NCI-H2227 (cell line): Measurements from ENCODE around the gene HSPBP1.
"Not testable (repeated sequence)": the region's sequence is repeated elsewhere in the genome, so short reads cannot be mapped to it uniquely, and the experiment has no call there.

Experiments used
- DNase-seq: peaks from one replicate; lab custom pipeline; 2025; ENCODE audit not compliant: unreplicated experiment; lab: John Stamatoyannopoulos, UW

HSPBP1 gene

DNA sequence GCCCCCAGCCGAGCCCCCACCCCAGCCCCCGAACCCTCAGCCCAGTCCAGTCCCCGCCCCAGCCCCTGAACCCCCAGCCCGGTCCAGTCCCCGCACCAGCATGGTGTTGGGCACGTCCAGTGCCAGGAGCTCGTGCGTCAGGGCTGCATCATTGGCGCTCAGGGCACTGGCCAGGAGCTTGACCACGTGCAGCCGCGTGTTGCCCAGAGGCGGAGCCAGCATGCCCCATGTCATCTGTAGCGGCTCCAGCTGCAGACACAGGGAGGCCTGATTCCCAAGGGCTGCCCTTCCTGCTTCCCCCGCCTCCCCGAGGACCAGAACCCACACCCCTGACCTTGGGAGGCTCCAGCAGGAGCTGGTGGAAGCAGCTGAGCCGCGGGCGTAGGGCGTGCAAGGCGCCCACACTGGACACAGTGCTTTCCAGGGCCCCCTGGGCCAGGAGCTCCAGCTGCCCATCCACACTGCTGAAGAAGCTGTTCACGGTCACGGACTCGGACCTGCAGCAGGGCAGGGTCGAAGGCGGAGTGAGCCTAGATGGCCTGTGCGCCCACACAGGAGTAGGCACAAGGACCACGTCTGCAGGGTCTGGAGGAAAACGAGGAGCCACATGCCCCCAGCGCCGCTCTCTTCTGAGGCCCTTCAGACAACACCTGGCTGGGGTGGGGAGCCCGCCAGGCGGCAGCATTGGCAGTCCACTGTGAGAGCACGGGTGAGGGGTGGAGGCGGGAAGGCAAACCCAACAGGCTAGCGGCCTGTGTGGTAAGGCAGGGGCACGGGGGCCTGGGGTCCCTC, 38.6 kb downstream of the HSPBP1 start:
- no peak for DNase-seq

DNA sequence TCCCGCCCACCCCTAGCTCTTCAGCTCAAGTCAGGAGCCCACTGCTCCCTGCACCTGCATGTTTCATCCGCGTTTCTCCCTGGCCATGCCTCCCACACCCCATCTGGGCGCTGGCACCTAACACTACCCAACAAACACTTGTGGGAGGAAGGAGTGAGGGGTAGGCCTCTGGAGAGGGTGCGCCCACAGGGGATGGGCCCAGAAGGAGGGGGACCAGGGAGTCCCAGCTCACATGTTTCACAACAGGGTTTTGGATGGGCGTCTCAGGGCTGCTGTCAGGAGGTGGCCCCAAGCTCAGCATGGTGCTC, 39.2 kb downstream of the HSPBP1 start:
- no peak for DNase-seq

DNA sequence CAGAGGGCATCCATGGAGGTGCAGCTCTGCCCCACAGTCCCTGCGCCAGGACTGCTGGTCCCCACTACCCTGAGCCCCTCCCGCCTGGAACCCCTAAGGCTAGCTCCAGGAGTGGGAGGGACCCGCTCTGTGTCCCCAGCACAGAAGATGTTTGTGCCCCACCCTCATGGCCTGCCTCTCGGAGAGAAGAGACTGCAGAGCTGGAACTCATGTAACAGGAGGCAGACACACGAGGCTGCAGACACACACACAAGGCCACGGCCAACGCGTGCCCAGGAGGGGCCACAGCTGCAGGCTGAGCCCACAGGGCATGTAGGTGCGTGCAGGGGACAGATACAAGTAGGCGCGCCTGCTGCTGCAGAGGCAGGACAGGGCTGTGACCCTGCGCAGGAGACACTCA, 40.9 kb downstream of the HSPBP1 start:
- no peak for DNase-seq

DNA sequence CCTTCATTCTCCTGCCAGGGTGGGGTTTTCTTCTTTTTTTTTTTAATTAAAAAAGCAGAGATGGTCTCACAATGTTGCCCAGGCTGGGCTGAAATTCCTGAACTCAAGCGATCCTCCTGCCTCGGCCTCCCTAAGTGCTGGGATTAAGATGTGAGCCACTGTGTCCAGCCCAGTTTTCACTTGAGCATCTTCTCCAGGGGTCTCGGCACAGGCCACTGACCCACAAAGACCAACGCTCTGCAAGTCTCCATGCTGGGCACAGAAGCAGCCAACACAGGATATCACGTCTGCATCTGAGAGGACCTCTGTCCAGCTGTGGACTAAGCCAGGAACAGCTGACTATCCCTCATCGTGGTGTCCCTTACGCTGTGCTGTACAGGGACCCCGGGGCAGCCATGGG, 41.9 kb downstream of the HSPBP1 start:
- DNase-seq = no peak

DNA sequence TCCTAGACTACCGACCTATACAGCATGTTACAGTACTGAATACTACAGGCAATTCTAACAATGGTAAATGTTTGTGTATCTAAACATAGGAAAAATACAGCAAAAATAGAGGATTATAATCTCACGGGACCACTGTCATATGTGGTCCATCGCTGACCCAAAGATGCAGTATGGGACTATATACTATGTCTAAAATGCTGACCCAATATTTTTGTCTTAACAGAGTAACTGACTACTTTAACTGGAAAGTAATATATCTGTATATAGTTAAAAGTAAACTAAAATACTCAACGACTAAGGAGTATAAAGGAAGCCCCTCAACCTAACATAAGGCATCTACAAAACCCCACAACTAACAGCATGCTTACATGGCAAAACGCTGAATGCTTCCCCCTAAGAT, 46.9 kb downstream of the HSPBP1 start:
- no peak for DNase-seq

DNA sequence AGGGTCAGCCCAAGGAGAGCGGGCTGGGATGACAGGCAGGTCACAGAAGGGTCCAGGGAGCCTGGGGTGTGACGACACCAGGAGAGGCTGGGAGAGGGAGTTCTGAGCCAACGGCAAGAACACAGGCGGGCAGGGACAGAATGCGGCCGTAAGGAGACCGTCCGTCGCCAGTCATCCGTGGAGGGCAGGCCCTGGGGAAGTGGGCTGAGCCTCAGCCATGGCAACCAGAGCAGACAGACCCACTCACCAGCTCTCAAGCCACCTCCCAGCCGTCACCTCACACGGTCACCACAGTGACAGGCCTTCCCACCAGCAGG, 47.7 kb downstream of the HSPBP1 start:
- DNase-seq = no peak

DNA sequence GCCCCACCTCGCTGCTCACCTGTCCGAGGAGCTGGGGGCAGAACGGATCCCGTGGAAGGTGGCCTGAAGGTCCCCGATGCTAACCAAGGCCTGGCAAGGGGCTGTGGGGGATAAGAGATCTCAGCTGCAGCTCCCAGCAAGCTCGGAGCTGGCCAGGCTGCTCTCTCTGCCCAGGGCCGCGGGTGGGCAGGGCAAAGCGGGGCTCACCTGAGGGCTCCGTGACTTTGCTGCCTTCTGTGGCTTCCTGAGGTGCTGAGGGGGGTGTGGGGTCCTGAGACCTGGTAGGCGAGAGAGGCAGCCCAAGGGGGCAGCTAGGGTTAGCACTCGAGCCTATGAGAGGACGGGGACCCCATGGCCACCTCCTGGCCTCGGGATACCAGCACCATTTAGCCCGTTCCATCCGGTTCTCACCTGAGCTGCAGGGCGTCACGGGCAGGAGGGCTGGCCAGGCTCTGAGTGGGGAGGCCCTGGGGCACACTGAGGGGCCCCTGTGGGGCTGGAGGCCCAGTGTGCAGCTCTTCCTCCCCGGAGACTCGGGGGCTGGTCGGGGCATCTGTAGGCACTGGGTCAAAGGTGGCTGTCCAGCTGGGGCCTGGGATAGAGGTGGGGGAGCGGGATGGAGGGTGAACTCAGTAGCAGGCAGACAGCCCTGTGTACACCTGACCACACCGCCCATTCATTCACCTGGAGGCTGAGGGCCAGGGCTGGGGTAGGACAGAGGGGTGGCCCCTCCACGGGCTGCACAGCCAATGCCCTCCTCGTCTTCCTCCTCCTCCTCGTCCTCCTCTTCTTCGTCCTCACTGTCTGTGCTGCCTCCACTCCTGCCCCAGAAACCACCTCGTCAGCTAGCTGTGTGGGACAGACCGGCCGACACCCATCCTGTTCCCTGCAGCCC, 48.3 kb downstream of the HSPBP1 start:
- DNase-seq = no peak

DNA sequence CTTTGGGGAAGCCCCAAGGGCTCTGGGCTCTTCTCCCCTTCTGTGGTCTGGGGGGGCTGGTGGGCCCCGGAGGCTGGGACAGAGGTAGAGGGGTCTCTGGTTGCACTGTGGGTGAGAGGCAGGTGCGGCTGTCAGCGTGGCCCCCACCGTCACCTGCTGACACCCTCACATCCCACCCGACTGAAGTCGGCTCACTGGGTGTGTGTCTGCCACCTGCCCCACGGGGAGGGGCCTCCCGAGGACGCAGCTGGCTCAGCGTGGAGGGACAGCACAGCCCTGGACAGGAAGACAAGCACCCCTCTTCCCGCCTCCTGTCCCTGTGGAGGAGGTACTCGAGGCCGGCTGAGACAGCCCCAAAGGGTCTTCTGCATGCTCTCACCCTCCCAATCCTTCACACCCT, 49.1 kb downstream of the HSPBP1 start:
- no peak for DNase-seq

DNA sequence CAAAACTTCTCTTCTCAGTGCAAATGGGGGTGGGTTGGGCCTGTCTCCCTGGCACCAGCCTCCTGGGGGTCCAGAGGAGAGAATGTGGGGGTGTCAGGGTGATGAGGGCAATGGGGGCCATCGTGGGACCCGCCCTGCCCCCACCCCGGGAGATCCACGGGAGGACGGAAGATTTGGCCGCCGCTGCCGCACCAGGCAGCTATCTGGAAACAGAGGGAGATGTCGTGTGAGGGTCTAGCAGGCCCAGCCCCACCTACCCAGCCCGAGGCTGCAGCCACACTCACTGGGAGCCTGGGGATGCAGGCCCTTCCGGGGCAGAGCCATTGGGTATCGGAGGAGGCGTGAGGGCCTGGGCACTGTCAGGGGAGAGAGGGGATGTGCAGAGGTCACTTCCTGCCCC, 49.6 kb downstream of the HSPBP1 start:
- no peak for DNase-seq

DNA sequence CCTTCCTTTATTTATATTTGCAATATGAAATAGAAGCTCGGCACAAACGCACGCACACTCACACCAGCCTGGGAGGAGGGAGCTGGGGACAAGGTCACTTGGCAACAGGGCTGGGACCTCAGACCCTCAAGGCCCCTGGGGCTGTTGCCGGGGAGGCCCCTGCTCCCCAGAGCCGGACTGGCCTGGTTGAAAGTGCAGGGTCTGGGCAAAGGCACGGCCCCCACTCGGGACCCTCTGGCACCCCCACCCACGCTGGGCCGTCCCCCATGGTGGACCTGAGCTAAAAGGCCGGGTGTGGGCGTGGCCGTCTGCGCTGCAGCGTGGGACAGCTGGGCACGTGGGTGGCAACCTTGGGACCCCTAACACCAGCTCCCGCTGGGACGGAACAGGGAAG, 50.1 kb downstream of the HSPBP1 start:
- no peak for DNase-seq

DNA sequence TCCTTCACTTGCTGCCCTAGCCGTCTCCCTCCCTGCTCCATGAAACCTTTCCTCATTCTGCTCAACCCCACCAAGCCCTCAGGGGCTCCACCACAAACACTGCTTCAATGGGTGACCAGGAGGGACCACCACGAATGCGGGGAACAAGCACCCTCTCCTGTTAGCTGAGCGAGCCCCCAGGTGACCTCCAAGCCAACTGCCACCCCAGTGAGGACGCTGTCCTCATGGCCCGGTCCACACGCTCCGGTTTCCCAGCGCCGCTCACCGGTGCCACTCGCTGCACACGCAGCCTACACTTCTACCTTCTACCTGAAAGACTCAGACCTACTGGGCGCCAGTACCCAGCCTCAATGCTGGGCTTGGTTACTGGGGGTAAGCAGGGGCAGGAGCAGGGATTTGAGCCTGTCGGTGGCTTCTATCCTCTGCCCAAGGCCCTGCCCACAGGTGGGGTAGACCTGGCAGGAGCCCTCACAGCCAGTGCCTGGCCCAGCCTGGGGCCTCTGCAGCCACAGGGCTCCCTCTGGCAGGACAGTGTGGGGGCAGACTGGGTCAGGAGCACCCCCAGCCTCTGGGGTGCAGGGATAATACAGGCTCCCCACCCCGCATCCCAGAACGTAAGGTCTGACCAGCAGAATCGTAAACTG, 50.6 kb downstream of the HSPBP1 start:
- DNase-seq = no peak

DNA sequence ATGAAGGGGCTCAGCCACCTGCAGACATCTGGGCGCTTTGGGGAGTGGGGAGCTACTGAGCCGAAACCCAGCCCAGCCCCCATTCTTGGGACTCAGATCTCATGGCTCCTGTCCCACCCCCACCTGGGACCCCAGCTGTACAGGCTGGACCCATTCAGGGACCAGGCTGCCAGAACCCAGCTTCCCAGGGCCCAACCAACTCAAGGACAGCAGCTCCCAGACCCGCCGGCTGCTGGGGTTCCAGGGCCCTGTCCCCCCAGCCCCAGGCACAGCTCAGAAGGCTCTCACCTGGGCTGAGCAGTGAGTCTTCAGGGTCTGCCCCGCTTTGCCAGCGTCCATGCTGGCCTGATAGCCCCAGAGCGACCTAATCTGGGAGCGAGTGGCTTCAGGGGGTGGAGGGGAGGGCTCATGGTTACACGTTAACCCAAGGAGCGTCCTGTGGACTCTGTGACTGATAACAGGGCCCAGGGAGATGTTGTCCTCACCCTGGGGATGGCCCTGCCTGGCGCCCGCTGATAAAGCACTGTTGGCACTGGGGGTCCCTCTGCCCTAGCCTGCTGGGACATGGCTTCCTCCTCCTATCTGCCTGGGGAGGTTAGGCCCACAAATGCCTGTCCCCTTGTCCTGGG, 51.4 kb downstream of the HSPBP1 start, which contains the start of gene TMEM86B:
Gene TMEM86B, minus strand, starts transcription at position 361 of the 629 bp plus-strand sequence. Its CDS starts 22 bp downstream, at position 339.
- DNase-seq = no peak

DNA sequence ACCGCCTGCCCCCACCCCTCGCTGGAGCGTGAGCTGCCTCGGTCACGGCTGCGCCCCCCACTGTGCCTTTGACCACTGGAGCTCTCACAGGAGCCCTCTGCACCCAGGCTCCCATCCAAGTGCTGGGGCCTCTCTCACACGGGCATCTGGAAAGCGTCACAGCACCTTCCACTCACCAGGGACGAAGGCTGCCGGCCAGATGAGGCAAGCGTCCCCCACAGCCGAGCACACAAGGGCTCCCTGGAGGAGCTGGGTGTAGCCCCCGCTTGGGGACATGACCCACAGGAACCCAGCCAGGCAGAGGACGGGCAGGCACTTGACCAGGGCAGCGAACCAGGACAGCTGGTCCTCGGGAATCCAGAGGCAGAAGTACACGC, 51.9 kb downstream of the HSPBP1 start:
- no peak for DNase-seq

DNA sequence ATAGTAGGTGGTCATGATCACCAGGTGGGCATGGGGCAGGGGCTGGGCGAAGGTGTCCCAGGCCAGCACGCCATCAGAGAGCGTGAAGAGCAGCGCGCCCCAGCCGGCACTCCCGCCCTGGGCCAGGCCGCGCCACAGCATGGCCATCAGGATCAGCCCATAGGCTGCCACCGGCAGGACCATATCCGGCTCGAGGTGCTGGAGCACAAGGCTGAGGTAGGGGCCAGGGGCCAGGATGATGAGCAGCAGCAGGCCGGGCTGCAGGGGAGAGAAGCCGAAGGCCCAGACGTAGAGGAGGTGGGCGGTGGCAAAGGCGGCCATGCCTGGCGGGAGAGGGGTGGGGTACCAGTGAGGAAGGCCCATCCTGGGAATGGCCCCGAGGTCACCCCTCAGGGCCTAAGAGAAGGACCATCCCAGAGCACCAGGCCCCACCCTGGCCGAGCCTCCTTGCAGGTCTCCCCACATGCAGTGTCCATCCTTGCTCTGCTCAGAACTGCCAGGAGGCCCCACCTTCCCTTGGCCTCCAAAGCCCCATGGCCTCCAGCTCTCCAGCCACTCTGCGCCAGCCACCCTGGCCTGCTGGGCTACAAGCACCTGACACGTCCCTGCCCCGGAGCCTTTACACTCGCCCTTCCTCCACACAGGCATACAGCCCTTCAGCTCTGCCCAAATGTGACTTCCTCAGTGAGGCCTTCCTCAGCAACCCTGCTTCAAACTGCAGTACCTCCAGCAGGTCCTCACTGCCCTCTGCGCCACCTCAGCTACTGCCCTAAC, 52.5 kb downstream of the HSPBP1 start:
- DNase-seq = no peak

DNA sequence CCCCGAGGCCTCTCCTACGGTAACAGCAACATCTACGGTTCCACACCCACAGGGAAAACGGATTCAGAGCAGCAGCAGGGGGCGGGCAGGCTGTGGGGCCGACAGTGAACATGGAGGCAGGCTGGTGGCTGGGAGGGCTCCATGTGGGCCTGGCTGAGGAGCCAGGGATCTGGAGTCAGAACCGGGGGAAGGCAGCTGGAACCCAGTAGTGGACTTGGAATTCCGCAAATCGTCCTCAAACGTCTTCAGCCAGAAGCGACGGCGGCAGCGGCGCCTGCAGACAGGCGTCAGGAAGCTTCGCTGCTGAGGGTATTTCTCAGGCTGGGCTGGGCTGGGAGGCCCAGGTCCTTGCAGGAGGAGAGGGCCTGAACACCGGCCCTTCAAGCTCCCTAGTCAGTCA, 53.1 kb downstream of the HSPBP1 start:
- DNase-seq = no peak

DNA sequence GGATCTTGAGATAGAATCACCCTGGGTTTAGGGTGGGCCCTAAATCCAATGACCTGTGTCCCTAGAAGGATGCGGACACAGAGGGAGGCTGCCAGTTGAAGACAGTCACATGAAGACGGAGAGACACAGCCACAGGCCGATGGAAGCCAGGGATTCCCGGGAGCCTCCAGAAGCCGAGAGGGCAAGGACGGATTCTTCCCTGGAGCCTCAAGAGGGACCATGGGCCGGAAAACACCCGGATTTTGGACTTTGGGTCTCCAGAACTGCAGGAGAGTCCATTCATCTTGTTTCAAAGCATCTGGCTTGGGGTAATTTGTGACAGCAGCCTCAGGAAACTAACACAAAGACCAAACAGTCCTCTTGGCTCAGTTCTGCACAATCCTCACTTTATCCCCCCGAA, 53.6 kb downstream of the HSPBP1 start:
- no peak for DNase-seq

DNA sequence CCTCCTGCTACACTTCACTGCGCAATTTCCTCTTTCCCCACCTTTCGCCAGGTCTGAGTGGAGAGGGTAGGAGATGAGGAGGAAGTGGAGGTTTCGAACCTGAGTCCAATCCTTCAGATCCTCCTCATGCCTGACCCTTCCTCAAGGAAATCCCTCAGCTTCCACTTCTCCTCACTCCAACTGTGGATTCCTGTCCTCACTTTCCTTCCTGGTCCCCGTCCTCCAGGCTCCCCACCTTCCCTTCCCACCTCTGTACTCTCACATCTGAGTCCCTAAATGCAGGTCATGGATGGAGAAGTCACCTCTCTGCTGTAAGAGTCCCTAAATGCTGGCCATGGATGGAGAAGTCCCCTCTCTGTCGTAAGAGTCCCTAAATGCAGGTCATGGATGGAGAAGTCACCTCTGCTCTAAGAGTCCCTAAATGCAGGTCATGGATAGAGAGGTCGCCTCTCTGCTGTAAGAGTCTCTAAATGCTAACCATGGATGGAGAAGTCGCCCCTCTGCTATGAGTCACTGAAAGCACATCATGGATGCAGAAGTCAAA, 54.4 kb downstream of the HSPBP1 start:
- no peak for DNase-seq

DNA sequence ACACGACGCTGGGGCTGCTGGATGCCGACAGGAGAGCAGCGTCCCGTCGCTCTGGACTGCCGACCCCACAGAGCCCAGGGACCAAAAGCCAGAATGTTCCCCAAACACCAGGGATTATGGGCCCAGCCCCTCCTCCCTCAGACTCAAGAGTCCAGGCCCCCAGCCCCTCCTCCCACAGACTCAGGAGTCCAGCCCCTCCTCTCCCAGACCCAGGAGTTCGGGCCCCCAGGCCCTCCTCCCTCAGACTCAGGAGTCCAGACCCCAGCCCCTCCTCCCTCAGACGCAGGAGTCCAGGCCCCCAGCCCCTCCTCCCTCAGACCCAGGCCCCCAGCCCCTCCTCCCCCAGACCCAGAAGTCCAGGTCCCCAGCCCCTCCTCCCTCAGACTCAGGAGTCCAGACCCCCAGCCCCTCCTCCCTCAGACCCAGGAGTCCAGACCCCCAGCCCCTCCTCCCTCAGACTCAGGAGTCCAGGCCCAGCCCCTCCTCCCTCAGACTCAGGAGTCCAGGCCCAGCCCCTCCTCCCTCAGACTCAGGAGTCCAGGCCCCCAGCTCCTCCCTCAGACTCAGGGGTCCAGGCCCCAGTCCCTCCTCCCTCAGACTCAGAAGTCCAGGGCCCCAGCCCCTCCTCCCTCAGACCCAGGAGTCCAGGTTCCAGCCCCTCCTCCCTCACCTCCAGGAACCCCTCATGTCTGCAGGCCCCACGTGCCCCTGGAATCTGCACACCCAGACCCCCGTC, 55.1 kb downstream of the HSPBP1 start:
- DNase-seq = not testable (repeated sequence)

DNA sequence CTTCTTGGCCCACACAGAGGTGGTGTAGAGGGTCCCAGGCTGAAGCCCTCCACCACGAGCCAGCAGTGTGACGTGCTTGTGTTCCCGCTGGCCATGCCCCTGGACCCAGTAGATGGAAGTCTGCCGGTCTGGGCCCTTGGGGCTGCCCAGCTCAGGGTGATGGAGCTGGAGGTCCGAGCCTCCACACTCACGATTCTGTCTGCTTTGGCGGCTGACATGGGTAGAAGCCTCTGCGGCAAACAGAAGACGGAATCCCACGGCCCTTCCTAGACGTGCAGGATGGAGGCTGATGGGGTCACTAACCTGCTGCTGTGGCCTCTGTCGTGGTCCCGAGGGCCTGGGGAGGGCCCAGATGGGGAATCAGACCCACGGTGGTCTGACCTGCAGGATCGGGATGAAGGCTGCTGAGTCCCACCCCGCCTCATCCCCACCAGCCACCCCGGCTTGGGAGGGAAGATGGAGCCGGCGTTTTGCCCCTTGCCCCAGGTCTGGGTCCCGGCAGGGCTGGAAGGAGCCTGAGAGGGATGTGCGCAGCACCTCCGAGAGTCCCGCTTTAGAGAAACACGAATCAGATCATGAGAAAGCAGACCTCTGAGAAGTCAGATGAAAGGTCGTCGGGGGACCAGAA, 55.8 kb downstream of the HSPBP1 start:
- DNase-seq = no peak
